Progenitor cell of endocrine pancreas (in vitro differentiated cells): ENCODE data around the gene CPNE2. TPM values are rescaled to one million over a fixed set of nuclear protein-coding genes. Genes with fewer than 3 reads are reported as not detected.

Source experiments
- DNase-seq: peaks from one replicate; pipeline ENCODE4 v3.0.0; 2021; ENCODE audit warnings: low spot score; ENCODE audit not compliant: unreplicated experiment
- H3K27ac Mint-ChIP-seq: 2 replicates; pipeline ENCODE4 v1.8.0; 2021; ENCODE audit warnings: mild to moderate bottlenecking, moderate library complexity, mixed read lengths
- H3K27me3 Mint-ChIP-seq: 2 replicates; pipeline ENCODE4 v1.8.0; 2021; ENCODE audit warnings: mixed read lengths
- H3K36me3 Mint-ChIP-seq: 2 replicates; pipeline ENCODE4 v1.8.0; 2022; ENCODE audit warnings: mixed read lengths; ENCODE audit not compliant: insufficient read depth
- H3K4me1 Mint-ChIP-seq: 2 replicates; pipeline ENCODE4 v1.8.0; 2021; ENCODE audit warnings: low read depth, mixed read lengths
- H3K4me3 Mint-ChIP-seq: 2 replicates; pipeline ENCODE4 v1.8.0; 2021; ENCODE audit warnings: low read depth, mild to moderate bottlenecking, moderate library complexity, mixed read lengths
- H3K9me3 Mint-ChIP-seq: 2 replicates; pipeline ENCODE4 v1.8.0; 2021; ENCODE audit warnings: low read depth, mixed read lengths
- total RNA-seq: library from RNA; stranded (reverse); gene quantifications from 2 replicates; pipeline ENCODE4 v1.2.1, GENCODE V29; 2021
- TF ChIP-seq, protein P1 (sequence below): fragments of 200-600 bp; sonication (generic); IDR thresholded peaks from one replicate; pipeline ENCODE4 v1.5.0; 2021; ENCODE audit warnings: antibody characterized with exemption, mild to moderate bottlenecking; ENCODE audit not compliant: unreplicated experiment

Gene CPNE2
- total RNA-seq, 1 donor from 2014 or later: 6.7 TPM

DNA sequence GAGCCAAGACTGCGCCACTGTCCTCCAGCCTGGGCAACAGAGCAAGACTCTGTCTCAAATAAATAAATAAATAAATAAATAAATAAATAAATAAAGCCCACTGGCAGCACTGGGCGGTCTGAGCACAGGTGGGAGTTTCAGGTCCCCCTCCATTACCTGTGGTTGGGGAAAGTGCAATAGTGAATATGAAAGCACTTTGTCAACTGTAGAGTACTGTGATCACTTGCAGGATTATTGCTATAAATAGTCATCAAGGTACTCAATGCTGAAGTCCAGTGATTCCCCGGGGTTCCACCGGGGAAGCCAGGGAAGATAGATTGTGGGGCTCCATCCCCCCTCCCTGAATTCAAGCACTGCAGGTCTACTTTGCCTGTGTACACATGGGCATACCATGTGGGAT lies 42.7 kb upstream of the CPNE2 start:
- Mint-ChIP-seq H3K4me3 (no peak overlapping the region), H3K27me3 (peaks cover 24% of the 10 kb centered on the region), H3K27ac (no peak overlapping the region), H3K9me3 (no peaks in the 10 kb centered on the region), H3K36me3 (no peaks in the 10 kb centered on the region), H3K4me1 (no peaks in the 10 kb centered on the region)
- TF ChIP-seq, protein P1, sequence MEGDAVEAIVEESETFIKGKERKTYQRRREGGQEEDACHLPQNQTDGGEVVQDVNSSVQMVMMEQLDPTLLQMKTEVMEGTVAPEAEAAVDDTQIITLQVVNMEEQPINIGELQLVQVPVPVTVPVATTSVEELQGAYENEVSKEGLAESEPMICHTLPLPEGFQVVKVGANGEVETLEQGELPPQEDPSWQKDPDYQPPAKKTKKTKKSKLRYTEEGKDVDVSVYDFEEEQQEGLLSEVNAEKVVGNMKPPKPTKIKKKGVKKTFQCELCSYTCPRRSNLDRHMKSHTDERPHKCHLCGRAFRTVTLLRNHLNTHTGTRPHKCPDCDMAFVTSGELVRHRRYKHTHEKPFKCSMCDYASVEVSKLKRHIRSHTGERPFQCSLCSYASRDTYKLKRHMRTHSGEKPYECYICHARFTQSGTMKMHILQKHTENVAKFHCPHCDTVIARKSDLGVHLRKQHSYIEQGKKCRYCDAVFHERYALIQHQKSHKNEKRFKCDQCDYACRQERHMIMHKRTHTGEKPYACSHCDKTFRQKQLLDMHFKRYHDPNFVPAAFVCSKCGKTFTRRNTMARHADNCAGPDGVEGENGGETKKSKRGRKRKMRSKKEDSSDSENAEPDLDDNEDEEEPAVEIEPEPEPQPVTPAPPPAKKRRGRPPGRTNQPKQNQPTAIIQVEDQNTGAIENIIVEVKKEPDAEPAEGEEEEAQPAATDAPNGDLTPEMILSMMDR: no peak
- no peak for DNase-seq

DNA sequence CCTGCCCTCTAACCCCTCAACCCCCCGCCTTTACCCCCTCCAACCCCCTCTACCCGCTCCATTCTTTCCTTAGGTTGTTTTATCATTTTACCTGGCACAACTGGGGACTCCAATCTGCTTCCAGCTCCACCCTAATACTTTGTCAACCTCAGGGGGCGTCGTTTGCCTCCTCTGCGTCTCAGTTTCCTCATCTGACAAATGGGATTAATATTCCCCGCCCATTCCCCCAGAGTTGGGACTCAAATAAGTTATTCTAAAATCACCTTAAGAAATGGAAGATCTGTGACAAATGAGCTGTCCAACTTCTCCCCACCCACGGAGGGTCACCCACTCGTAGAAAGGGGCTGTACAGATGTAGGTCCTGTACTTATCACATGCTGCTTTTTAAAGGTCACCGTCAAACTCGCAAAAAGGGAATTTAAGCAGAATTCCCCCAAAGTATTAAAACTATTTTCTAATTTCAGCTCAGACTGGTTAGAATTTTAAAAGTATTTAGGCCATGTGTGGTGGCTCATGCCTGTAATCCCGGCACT lies 40.6 kb upstream of the CPNE2 start:
- Mint-ChIP-seq H3K9me3 (no peaks in the 10 kb centered on the region), H3K27ac (no peak overlapping the region), H3K4me3 (no peak overlapping the region), H3K27me3 (peaks cover 34% of the 10 kb centered on the region), H3K4me1 (no peaks in the 10 kb centered on the region), H3K36me3 (no peaks in the 10 kb centered on the region)
- TF ChIP-seq, protein P1: no peak
- no peak for DNase-seq

DNA sequence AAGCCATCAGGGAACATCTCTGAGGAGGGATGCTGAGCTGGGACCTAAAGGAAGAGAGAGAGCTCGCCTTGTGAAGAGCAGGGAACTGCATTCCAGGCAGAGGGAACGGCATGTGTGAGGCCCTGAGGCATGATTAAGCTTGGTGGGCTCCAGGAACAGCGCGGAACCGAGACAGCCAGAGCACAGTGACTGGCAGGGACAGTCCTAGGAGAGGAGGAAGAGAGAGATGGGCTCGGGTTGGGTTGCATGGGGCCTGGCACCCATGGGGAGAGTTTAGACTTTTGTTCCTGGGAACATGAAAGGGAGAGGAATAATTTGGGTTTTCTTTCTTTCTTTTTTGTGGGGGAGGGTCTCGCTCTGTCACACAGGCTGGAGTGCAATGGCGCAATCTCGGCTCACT lies 39.2 kb upstream of the CPNE2 start:
- no peaks in the 10 kb centered on the region for H3K36me3 Mint-ChIP-seq
- no peaks in the 10 kb centered on the region for H3K9me3 Mint-ChIP-seq
- H3K27me3 Mint-ChIP-seq: peaks cover 36% of the 10 kb centered on the region
- H3K4me3 Mint-ChIP-seq: no peak overlapping the region
- TF ChIP-seq, protein P1: no peak
- H3K27ac Mint-ChIP-seq: no peak overlapping the region
- DNase-seq: no peak
- no peaks in the 10 kb centered on the region for H3K4me1 Mint-ChIP-seq

DNA sequence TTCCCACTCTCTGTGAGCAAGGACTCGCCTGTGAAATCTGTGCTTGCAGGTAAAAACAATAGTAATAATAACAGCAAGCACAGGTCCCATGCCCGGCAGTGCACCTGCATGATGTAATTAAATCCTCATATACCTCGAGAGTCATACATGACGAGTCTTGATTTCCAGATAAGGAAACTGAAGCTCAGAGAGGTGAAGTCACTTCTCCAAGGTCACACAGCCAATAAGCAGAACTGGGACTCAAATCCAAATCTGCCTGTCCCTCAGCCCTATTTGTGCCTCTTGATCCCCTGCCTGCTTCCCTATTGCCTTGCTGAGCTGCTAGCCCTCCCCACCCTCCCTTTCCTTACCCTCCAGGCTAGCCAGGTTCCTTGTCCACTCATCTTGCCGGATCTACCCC lies 38.0 kb upstream of the CPNE2 start:
- Mint-ChIP-seq H3K27ac (no peak overlapping the region), H3K4me1 (no peaks in the 10 kb centered on the region), H3K4me3 (no peak overlapping the region), H3K27me3 (peaks cover 35% of the 10 kb centered on the region), H3K36me3 (no peaks in the 10 kb centered on the region), H3K9me3 (no peaks in the 10 kb centered on the region)
- DNase-seq: no peak
- TF ChIP-seq, protein P1: no peak

DNA sequence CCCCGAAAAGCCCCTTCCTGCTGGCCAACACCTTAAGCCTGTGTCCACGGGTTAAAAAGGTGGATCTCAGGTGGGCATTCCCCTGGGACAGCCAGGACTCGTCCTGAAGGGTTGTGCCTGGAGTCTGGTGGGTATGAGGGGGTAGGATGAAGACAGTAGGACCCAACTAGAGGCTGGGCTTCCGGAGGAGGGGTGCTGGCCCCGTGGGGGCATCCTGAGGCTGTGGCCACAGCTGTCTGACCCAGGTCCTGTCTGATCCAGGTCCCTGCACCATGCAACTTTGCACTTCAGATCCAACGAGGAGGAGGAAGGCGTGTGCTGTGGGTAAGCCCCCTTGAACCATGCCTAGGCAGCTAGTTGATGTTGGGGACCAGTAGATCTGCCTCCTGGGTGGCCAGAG lies 37.6 kb upstream of the CPNE2 start:
- DNase-seq: no peak
- H3K4me1 Mint-ChIP-seq: no peaks in the 10 kb centered on the region
- TF ChIP-seq, protein P1: no peak
- H3K9me3 Mint-ChIP-seq: no peaks in the 10 kb centered on the region
- H3K4me3 Mint-ChIP-seq: no peak overlapping the region
- H3K36me3 Mint-ChIP-seq: no peaks in the 10 kb centered on the region
- H3K27ac Mint-ChIP-seq: no peak overlapping the region
- H3K27me3 Mint-ChIP-seq: peaks cover 35% of the 10 kb centered on the region
